ENCODE results near the gene RFXANK. TPM values are rescaled to one million over a fixed set of nuclear protein-coding genes. Genes with fewer than 3 reads are reported as not detected.

Gene RFXANK
- total and polyA plus RNA-seq, 9 of the 15 experiments (the other 6 are each of a cell fraction or from before 2014, with no cell fraction given), result 68.6 to 181 (median 150) TPM

GRCh38 chr19:19203012-19203856 is 11.2 kb downstream of the RFXANK start, which contains the start of gene NR2C2AP (continued):
- TF ChIP-seq ETS1 (conservative IDR thresholded peaks at IDR 0.05; ENCODE audit: control insufficient read depth, low read depth, low read length) (peak; percentile 56; the same call in 1 of the 2 replicates), ATF4 (CRISPR knock-in tag; IDR thresholded peaks at IDR 0.05) (no peak), GTF3C2 (IDR thresholded peaks at IDR 0.05; ENCODE audit: borderline replicate concordance, extremely low read depth, insufficient read length) (peak; percentile 71), ZNF75A (CRISPR knock-in tag; IDR thresholded peaks at IDR 0.05) (no peak), POLR2AphosphoS2 (IDR thresholded peaks at IDR 0.05; ENCODE audit: low read length) (peak; percentile 91; the same call in 1 of the 2 replicates), ZNF407 (IDR thresholded peaks at IDR 0.05; ENCODE audit: low read depth) (no peak), ZC3H4 (CRISPR knock-in tag; IDR thresholded peaks at IDR 0.05; ENCODE audit: borderline replicate concordance) (no peak), CREB3 (tag; conservative IDR thresholded peaks at IDR 0.05; ENCODE audit: low read depth) (0 out of 2 replicates have a peak, but pooled peaks have one; percentile 26), FOS (IDR thresholded peaks at IDR 0.05; ENCODE audit: extremely low read depth, insufficient read length) (no peak), USF2 (CRISPR knock-in tag; IDR thresholded peaks at IDR 0.05) (no peak)

All from K562 (cell line).